NOMO-1 treated with DMSO at 0.1 percent for 48 hours (cell line): ENCODE measurements around the gene MAP2.

ENCODE experiments used
- DNase-seq: peaks from one replicate; lab custom pipeline; 2025; ENCODE audit not compliant: unreplicated experiment; lab: John Stamatoyannopoulos, UW

Gene MAP2

GRCh38 chr2:209773377-209773776 is 349.5 kb downstream of the MAP2 start:
- no peak for DNase-seq
